Activated CD4-positive, CD25-positive, alpha-beta regulatory T cell treated with anti-CD3 and anti-CD28 coated beads, Interleukin-2, amount 50 U/mL, for 16 hours (primary cell): ENCODE data around the gene STOML1.
"Not testable (repeated sequence)": the region's sequence is repeated elsewhere in the genome, so short reads cannot be mapped to it uniquely, and the experiment has no call there.

ENCODE experiments used
- DNase-seq: peaks from one replicate; pipeline ENCODE4 v3.0.0-alpha.2; 2020; ENCODE audit warnings: low read depth, low spot score

Gene STOML1

DNA sequence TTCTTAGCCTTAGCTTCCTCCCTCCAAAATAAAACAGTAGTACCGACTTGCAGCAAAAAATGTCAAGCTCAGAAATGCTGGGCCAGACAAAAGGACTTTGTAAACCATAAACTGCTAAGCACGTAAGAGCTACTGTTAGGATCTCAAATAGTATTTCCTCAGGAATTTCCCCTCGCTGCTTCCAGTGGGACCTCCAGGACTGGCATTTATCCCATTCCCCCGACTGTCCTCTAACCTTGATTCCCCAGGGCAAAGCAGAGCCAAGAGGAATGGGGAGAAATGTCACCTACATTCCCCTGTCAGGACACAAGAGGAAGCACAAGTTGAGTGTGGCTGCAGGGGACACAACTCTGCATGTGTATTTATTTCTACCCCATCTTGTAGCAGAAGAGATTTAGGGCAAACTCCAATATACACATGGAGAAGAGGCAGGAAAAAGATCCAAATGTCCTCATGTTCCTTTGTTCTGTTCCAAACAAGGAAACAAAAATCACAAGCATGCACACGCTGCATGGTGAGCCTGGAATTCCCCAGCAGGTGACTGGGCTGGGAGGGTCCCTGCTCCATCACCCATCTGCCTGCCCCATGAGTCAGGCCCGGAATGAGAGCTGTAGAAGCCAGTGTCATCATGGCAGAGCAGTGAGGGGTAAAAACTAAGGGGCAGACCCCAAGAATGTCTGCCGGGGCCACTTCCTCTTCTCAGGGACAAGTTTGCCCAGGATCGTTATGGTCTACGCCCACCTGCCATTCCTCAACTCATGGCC lies 4.2 kb downstream of the STOML1 start:
- no peak for DNase-seq

- DNase-seq, result no peak
These were observed 4.8 kb downstream of the STOML1 start for GRCh38 chr15:73987250-73987649.

DNA sequence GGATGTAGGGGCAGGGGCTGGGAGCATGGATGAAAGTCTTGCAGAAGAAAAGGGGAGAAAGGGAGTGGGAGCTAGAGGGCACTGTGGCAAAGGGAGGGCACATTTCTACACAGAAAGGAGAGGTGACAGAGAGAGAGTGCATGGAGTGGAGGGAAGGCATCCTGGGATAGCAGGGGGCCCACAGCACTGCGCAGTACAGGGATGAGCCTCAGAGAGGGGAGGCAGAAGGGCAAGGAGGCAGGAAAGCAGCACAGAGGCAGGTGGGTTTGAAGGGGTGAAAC lies 5.4 kb downstream of the STOML1 start:
- no peak for DNase-seq

- no peak for DNase-seq
These were observed 5.9 kb downstream of the STOML1 start for GRCh38 chr15:73986055-73986775.

DNA sequence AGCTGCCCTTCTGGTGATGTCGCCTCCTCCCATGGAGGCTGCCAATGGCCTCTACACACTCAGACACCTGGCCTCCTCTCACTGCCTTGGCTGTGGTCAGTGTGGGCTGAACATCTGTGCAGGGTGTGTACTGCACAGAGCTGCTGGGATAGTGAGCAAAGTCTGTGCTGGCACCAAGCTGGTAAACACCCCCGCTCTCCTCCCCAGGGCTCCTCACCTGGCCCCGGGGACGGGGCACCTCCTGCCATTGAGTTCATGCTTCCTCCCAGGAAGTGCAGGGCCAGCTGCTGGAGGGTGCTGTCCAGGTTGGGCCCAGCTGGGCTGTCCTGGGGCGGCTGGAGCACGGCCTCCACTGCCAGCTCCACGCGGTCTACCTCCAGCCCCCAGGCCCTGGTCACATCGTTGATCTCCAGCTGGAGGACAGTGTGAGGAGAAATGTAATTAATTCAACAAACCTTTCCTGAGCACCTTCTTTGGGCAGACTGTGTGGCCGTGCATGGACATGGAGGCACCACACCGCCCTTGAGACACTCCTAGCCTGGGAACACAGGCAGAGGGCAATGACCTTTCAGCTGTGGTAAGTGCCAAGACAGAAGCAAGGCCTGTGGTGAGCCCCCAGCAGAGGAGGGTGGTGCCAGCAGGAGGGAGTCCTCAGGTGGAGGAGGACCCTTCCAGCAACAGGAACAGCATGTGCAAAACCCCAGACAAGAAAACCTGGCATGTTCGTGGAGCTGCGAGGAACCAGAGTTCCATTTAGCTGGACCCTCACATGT lies 6.8 kb downstream of the STOML1 start:
- DNase-seq, result no peak

- no peak for DNase-seq
These were observed 7.7 kb downstream of the STOML1 start for GRCh38 chr15:73984208-73984979.

GRCh38 chr15:73983773-73984172 lies 8.3 kb downstream of the STOML1 start:
- no peak for DNase-seq

DNA sequence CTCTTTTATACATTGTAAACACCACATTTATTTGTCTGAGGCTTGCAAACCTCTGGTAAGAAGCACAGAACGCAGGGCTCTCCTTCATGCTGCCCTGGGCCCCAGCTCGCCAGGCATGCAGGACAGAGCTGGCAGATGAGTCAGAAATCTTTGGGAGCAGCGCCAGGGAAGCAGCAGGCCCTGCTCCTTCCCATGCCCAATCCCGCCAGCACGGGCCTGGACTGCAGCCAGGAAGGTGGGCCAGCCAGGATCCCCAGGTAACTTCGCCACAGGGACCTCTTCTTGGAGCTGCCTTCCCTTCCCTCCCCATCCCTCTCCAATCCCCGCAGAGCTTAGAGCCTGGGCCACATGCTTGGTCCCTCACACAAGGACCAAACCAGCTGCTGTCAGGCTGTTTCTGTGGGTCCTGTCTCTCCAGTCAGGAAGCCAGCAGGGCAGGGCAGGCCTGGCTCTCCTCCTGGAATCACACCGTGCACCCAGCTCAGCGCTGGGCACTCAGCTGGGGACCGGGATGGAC lies 8.8 kb downstream of the STOML1 start:
- no peak for DNase-seq

DNA sequence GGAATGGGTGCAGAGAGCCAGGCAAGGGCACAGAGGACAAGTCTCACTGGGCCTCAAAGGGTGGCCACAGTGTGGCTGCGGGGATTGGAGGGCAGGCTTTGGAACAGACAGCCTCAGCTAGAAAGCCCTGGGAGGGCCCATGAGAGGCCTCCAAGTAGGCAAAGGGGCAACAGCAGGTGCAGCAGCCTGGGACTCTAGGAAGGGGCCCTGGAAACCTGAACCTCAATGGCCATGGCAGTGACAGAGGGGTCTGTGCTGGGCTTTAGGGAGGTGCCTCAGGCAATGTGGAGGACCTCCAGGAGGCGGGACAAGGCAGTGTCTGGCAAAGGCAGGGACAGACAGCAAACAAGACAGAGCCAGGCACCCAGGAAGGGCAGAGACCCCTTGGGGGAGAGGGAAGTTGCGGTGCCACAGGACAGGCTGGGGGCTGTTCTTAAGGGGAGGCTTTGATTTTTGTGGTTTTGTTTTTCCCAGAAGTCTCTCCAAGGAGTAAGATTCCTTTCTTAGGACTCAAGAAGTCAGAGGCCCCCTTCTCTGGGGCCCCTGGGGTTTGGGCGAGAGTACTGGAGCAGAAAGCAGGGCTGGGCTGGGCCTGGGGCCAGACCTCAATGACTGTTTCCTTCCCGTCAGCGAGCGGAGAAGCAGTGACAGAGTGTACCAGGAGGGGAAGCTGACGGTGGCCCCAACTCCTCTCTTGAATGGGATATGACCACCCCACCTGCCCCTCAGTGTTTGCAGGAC lies 9.7 kb downstream of the STOML1 start:
- no peak for DNase-seq

DNA sequence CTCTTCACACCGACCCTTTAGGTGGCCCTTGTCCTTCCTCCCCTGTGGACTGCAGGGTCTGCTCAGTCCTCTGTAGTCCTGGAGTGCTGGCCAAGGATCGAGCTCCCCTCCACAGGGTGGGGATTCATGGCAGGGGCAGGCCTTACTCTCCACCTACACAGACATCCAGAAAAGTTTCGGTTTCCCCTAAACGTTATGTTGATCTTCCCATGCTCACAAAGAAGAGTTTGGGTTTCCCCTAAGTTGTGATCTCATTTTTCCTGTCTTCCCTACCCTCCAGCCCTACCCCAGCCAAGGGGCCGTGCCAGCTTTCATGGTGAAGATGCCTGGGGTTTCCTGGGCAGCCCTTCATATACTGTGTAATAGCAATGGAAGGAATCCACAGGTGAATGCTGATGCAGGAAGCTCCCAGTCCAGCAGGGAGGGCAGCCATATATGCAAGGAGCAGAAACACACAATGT lies 10.3 kb downstream of the STOML1 start:
- DNase-seq, result no peak

DNA sequence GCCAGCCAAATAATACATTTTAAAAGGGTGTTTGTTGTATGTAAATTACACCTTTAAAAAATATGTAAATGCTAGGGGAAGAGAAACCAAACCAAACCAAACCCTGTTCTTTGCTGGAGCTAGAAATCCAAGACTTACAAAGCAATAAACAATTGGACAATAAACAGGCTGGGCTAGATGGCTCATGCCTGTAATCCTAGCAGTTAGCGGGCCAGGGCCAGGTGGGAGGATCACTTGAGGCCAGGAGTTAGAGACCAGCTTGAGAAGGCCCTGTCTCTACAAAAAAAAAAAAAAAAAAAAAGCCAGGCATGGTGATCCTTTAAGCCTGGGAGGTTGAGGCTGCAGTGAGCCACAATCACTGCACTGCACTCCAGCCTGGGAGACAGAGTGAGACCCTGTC lies 12.5 kb downstream of the STOML1 start:
- DNase-seq, result no peak

- no peak for DNase-seq
These were observed 13.2 kb downstream of the STOML1 start for GRCh38 chr15:73978896-73979295.

DNA sequence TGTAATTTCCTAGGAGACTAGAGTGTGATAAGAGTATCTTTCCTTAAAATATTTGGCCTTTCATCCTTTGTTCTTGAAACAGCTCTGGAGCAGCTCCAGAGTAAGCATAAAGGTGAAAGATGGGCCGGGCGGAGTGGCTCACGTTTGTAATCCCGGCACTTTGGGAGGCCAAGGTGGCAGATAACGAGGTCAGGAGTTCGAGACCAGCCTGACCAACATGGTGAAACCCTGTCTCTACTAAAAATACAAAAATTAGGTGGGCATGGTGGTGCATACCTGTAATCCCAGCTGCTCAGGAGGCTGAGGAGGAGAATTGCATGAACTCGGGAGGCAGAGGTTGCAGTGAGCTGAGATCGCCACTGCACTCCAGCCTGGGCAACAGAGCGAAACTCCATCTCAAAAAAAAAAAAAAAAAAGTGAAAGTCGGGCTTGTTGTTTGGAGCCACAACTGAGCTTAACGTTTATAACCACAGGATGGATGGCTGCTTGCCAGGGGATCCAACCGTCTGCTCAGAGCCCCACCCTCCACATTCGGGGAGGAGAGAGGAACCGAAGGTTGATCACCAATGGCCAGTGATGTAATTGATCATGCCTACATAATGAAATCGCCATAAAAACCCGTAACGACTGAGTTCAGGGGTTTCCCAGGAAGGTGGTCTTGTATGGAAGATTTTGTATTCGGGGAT lies 16.5 kb downstream of the STOML1 start:
- DNase-seq, result not testable (repeated sequence)

- DNase-seq, result not testable (repeated sequence)
These were observed 18.4 kb downstream of the STOML1 start for GRCh38 chr15:73973683-73974200.

DNA sequence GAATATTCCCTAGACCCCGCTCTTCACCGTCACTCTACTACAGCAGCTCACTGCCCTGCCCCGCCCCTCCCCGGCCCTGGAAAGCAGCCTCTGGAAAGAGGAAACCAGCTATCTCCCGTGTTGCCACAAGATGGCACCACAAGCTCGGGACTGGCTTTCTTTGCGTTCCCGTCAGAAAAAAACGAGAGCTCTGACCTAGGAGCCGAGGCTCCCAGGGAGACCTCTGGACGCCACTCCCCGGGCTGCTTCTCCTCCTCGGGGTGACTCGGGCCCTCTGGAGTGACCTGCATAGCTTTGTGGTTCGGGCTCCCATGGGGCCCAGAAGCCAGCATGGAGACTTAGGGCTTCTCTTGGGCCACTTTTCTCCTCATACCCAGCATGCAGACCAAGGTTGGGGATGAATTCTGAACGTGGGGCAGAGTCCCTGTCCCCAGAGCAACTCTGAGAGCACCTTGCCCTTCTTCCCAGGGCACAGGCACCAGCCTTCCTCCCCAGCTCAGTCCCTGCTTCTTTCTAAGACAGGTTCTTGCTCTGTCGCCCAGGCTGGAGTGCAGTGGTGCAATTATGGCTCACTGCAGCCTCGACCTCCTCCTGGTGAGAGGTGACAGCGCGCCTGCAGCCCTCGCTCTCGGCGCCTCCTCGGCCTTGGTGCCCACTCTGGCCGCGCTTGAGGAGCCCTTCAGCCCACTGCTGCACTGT lies 19.0 kb downstream of the STOML1 start:
- peak; percentile 51 for DNase-seq

GRCh38 chr15:73969151-73969759 lies 22.8 kb downstream of the STOML1 start:
- DNase-seq, result no peak

GRCh38 chr15:73968461-73968860 lies 23.6 kb downstream of the STOML1 start:
- no peak for DNase-seq

DNA sequence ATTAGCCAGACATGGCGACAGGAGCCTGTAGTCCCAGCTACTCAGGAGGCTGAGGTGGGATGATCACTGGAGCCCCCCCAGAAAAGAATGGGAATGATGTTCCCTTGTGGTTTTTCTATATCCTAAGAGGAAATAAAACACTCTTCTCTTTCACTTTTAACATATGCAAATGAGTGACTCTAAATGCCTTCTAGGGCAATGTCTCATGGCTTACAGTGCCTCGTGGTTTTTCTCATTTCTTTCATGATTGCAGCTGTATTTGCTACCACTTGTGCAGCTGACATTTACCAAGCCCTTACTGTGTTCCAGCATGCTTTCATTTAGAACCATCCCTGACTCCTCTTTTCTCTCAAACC lies 26.4 kb downstream of the STOML1 start:
- no peak for DNase-seq
